ENCODE data around the gene UPK1A. TPM values are rescaled to one million over a fixed set of nuclear protein-coding genes. Genes with fewer than 3 reads are reported as not detected.

Gene UPK1A
- not detected in 2 replicates for total RNA-seq

DNA sequence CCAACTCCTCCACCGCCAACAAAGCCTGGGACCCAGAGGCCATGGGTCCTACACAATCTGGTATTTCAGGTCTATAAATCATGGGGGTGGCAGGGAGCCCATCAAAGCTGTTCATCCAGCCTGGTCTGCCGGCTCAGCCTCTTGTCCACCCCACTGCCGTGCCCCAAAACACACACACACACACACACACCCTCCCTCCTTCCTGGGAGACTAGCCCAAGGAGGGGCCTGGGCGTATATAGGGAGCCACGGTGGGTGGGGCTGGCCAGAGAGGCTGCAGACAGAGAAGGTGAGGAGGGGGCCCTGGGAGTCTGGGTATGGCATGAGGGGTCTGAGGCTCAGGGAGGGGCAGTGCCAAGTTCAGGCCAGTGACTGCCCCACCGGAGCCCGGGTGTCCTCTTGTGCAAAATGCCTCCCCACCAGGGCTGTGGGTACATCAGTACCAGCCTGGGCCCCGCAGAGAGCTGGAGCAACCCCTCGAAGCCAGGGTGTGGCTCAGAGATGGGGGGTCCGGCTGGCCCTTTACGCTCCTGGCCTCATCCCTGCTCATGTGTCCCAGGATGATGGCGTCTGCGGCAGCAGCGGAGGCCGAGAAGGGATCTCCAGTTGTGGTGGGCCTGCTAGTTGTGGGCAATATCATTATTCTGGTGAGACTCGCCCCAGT is at the start of gene UPK1A:
Gene UPK1A, plus strand, starts transcription at position 267 of the 663 bp plus-strand sequence. Its CDS starts 296 bp downstream, at position 563.

DNA sequence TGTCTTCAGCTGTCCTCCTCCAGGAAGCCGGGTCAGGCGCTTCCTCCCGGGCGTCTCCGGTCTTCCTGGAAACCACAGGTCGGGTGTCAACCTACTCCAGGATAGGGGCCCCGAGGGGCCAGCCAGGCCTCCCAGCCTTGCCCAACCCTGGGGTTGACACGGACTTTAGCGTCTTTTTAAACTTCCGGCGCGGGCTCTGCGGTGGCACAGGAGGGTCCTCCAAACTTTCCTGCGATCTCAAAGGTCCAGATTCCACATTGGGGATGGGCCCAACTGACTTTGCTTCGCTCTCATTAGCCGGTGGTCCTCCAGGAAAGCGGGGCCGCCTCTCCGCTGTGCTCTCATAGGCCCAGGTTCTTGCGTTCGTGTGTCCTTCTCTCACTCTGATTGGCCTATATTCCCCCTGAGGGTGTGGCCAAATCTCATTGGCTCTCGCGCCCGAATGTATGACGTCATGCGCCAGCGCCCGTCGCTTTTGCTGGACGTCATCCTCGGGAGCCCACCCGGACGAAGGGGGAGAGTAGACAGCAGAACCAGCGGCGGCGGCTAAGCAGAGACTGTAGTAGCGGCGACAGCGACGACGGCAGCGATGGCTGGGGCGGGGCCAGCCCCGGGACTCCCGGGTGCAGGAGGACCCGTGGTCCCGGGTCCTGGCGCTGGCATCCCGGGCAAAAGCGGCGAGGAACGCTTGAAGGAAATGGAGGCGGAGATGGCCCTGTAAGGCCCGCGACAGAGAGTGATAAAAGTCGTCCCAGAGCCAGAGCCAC is 37.6 kb upstream of the UPK1A start, which contains the start of gene RBM42:
Gene RBM42, plus strand, starts transcription at position 472 of the 767 bp plus-strand sequence. Its CDS starts 118 bp downstream, at position 590.

DNA sequence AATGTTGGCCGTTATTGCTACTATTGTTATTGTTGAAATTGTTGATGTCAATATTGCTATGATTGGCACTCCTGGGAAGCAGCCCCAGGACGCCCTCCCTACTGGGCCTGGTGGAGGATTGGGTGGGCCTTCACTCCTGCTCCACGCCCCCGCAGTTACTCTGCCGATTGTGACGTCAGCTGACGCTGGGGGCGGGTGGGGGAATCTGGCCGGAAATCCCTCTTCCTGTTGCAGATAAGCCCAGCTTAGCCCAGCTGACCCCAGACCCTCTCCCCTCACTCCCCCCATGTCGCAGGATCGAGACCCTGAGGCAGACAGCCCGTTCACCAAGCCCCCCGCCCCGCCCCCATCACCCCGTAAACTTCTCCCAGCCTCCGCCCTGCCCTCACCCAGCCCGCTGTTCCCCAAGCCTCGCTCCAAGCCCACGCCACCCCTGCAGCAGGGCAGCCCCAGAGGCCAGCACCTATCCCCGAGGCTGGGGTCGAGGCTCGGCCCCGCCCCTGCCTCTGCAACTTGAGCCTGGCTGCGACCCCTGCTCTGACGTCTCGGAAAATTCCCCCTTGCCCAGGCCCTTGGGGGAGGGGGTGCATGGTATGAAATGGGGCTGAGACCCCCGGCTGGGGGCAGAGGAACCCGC is 24.7 kb upstream of the UPK1A start, which contains the start of gene ETV2:
Gene ETV2, plus strand, starts transcription at position 231 of the 637 bp plus-strand sequence. CDS start 716 bp downstream, outside the sequence.

DNA sequence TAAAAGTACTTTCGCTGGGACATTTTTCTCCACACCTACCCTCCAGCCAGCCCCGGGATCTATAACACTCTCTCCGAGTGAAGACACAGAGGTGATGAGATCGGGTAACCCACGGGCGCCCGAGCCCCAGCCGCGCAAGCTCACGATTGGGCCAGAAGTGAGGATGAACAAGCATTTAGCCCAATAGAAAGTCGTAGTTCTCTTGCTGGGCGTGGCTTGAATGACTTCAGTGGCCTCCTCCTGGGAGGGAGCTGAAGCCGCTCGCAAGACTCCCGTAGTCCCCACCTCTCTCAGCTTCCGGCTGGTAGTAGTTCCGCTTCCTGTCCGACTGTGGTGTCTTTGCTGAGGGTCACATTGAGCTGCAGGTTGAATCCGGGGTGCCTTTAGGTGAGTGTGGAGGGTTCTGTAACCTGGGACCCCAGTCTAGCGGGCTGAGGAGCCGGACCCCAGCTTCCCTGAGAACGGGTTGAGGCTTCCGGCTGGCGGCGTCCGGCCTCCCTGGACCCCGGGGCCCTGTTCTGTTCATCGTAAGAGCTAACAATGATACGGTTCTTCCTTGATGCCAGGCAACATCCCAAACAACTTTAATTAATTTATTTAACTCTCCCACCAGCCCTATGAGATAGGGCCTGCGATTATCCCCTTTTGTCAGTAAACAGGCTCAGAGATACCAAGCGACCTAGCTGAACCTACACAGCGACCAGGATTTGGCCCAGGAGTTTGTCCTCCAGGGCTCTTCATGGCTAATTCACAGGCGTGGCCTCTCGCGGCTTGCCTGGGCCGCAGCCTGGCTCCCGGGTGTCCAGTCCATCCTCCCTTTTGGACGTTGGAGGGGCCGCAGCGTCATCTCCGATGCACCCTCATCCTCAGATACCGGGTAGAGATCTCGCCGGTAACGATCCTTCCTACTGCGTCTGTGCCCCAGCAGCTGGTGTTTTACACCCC is 18.0 kb upstream of the UPK1A start, which contains the start of gene COX6B1:
Gene COX6B1, plus strand, starts transcription at position 307 of the 945 bp plus-strand sequence. CDS start 2,921 bp downstream, outside the sequence.

DNA sequence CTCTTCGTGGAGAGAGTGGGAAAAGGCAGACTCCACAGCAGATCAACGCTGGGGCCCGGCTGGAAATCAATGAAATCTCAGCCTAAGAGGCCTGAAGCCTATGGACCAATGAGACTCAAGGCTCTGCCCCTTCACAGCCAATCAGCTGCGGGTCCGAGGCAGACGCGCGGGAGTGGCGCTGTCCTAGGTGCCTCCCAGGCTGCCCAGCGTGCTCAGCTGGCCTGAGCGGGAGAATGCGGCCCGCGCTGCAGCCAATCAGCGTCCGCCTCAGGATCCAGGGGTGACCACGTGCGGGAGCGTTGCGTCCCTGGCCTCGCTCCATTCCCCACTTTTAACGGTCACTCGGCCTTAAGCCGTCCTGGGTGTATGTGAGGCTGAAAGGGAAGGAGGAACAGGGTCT is 37.9 kb downstream of the UPK1A start, which contains the start of gene ZBTB32:
Gene ZBTB32, plus strand, starts transcription at position 341 of the 400 bp plus-strand sequence. CDS start 10,069 bp downstream, outside the sequence.

DNA sequence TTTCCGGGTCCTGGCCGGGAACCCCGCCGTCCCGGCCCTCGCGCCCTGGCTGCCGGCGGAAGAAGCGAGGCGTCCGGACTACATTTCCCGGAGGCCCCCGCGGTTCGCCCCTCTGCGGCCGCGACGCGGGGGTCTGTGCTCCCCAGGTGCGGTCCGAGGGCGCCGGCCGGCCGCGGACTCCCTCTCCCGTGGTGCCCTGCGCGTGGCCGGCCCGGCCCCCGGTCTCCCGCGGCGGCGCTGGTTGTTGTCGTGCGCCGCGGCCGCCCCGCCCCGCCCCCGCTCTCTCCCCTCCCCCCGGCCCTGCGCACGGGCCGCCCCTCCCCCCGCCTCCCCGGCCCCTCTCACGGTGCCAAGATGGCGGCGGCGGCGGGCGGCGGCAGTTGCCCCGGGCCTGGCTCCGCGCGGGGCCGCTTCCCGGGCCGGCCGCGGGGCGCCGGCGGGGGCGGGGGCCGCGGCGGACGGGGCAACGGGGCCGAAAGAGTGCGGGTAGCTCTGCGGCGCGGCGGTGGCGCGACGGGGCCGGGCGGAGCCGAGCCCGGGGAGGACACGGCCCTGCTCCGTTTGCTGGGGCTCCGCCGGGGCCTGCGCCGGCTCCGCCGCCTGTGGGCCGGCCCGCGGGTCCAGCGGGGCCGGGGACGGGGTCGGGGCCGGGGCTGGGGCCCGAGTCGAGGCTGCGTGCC is 51.5 kb downstream of the UPK1A start, which contains the start of gene KMT2B:
Gene KMT2B, plus strand, starts transcription at position 339 of the 680 bp plus-strand sequence. Its CDS starts 16 bp downstream, at position 355.

Other genes with a start within 250 kb of the UPK1A start
- gene FFAR2, start 218.3 kb upstream of the UPK1A start, total RNA-seq = not detected in 2 replicates
- gene KRTDAP, start 176.1 kb upstream of the UPK1A start, total RNA-seq = not detected in 2 replicates
- gene DMKN, start 152.9 kb upstream of the UPK1A start, total RNA-seq = 0.13 TPM in 1 of 2 replicates, not detected in the other
- gene SBSN, start 138.2 kb upstream of the UPK1A start, total RNA-seq = not detected in 2 replicates
- gene GAPDHS, start 133.1 kb upstream of the UPK1A start, total RNA-seq = not detected in 2 replicates
- gene TMEM147, start 120.9 kb upstream of the UPK1A start, total RNA-seq = 52.9 and 74.0 TPM in 2 replicates
- not detected in 2 replicates for gene ATP4A, start 102.9 kb upstream of the UPK1A start, total RNA-seq
- not detected in 2 replicates for gene PMIS2, start 80.3 kb upstream of the UPK1A start, total RNA-seq
- 6.0 and 9.3 TPM in 2 replicates for gene HAUS5, start 53.8 kb upstream of the UPK1A start, total RNA-seq
- gene RBM42, start 37.5 kb upstream of the UPK1A start, total RNA-seq = 32.4 and 33.7 TPM in 2 replicates
- gene ETV2, start 24.8 kb upstream of the UPK1A start, total RNA-seq = 0.13 and 0.49 TPM in 2 replicates
- gene COX6B1, start 18.2 kb upstream of the UPK1A start, total RNA-seq = 295 and 323 TPM in 2 replicates
- gene ZBTB32, start 38.0 kb downstream of the UPK1A start, total RNA-seq = not detected in 2 replicates
- 6.2 and 19.6 TPM in 2 replicates for gene KMT2B, start 51.5 kb downstream of the UPK1A start, total RNA-seq
- 0.49 and 0.94 TPM in 2 replicates for gene IGFLR1, start 75.9 kb downstream of the UPK1A start, total RNA-seq
- 4.0 and 6.4 TPM in 2 replicates for gene U2AF1L4, start 78.9 kb downstream of the UPK1A start, total RNA-seq
- 12.3 and 13.8 TPM in 2 replicates for gene PSENEN, start 79.1 kb downstream of the UPK1A start, total RNA-seq
- gene LIN37, start 82.1 kb downstream of the UPK1A start, total RNA-seq = 3.9 and 5.0 TPM in 2 replicates
- 0.25 and 0.49 TPM in 2 replicates for gene HSPB6, start 90.5 kb downstream of the UPK1A start, total RNA-seq
- gene PROSER3, start 91.7 kb downstream of the UPK1A start, total RNA-seq = 1.5 and 2.5 TPM in 2 replicates
- 2.1 and 4.0 TPM in 2 replicates for gene ARHGAP33, start 109.0 kb downstream of the UPK1A start, total RNA-seq
- not detected in 2 replicates for gene PRODH2, start 146.3 kb downstream of the UPK1A start, total RNA-seq
- gene NPHS1, start 186.0 kb downstream of the UPK1A start, total RNA-seq = not detected in 2 replicates
- gene KIRREL2, start 190.4 kb downstream of the UPK1A start, total RNA-seq = under 0.01 TPM in 1 of 2 replicates, not detected in the other
- gene APLP1, start 202.1 kb downstream of the UPK1A start, total RNA-seq = 1.3 and 8.4 TPM in 2 replicates
- 3.1 and 3.5 TPM in 2 replicates for gene NFKBID, start 234.0 kb downstream of the UPK1A start, total RNA-seq
- not detected in 2 replicates for gene HCST, start 236.0 kb downstream of the UPK1A start, total RNA-seq
- not detected in 2 replicates for gene TYROBP, start 241.8 kb downstream of the UPK1A start, total RNA-seq